Retinal pigment epithelial cell (primary cell): ENCODE data around the gene DAB2IP.

Experiments used
- DNase-seq: peaks from one replicate; pipeline ENCODE4 v3.0.0-alpha.2; 2010; ENCODE audit warnings: low read depth
- H3K4me3 ChIP-seq: 2 replicates; pipeline ENCODE4 v1.5.1; 2011; ENCODE audit warnings: mild to moderate bottlenecking, low read length, control low read depth, moderate library complexity
- TF ChIP-seq, protein P1 (sequence below): conservative IDR thresholded peaks from 2 replicates; pipeline ENCODE4 v1.5.1; 2011; ENCODE audit warnings: low read depth, low read length, control low read depth, inconsistent platforms

DAB2IP gene

DNA sequence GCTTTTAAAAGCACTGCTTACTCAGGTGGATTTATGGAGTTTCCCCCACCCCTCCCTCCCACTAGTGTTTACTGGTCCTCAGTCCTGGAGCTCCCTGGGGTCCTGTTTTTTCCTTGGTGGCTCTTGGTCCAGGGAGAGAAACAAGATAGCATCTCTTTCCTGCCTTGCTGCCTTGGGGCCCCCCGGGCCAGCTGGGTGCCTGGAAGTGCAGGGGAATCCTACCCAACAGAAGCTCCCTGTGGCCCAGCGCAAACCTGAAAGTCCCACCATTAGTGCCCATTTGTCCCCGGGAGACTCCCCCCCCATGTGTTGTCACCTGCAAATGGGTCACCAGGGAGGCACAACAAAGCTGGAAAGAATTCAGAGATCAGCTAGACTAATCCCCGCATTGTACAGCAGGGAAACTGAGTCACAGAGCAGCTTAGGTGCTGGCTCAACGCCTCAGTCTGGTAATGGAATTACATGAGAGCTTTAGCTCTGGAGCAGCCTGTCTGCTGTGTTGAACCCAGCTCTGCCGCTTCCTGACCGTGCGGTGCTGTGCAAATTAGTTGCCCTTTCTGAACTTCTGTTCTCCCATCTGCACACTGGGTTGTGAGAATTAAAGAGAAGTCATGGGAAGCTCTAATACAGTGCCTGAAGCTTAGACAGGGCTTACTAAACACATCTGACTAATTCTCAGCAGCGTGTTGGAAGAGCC is 38.2 kb downstream of the DAB2IP start:
- no peak overlapping the region for H3K4me3 ChIP-seq
- DNase-seq = no peak
- TF ChIP-seq, protein P1, sequence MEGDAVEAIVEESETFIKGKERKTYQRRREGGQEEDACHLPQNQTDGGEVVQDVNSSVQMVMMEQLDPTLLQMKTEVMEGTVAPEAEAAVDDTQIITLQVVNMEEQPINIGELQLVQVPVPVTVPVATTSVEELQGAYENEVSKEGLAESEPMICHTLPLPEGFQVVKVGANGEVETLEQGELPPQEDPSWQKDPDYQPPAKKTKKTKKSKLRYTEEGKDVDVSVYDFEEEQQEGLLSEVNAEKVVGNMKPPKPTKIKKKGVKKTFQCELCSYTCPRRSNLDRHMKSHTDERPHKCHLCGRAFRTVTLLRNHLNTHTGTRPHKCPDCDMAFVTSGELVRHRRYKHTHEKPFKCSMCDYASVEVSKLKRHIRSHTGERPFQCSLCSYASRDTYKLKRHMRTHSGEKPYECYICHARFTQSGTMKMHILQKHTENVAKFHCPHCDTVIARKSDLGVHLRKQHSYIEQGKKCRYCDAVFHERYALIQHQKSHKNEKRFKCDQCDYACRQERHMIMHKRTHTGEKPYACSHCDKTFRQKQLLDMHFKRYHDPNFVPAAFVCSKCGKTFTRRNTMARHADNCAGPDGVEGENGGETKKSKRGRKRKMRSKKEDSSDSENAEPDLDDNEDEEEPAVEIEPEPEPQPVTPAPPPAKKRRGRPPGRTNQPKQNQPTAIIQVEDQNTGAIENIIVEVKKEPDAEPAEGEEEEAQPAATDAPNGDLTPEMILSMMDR = no peak

DNA sequence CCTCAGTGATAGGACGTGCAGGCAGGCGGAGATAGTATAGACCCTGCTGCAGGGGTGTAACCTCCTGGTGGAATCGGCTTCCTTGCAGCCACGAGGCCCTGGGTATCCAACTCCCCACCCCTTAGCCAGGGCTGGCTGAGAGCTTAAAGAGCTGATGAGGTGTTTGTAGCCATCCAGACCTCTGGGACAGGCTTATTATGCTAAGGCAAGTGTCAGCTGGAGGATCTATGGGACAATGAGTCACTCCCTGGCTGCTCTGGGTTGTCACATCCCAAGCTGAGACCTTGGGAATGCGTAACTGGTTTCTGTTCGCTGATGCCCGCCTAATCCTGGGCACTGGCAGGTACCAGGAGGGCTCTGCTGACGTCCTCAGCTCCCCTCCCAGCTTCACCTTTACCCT is 38.9 kb downstream of the DAB2IP start:
- no peak overlapping the region for H3K4me3 ChIP-seq
- DNase-seq = peak; percentile 75
- TF ChIP-seq, protein P1 = no peak

DNA sequence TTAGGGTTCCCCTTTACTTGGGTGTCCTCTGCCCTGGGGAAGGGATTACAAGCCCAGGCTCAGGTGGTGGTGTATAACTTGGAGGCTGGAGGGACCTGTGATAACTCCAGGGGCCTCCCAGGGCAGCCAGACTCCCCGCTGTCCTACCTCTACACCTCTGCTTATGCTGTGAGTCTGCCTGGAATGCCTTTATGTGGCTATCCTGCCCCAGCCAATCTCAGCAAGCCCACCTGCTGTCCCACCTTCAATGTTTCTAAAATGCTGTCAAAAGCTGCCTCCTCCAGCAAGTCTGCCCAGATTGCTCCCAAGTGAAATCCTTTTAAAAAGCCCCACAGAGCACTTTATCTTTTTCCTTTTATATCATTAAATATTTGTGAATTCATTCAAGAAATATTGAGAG is 39.3 kb downstream of the DAB2IP start:
- no peak overlapping the region for H3K4me3 ChIP-seq
- TF ChIP-seq, protein P1 = no peak
- no peak for DNase-seq

DNA sequence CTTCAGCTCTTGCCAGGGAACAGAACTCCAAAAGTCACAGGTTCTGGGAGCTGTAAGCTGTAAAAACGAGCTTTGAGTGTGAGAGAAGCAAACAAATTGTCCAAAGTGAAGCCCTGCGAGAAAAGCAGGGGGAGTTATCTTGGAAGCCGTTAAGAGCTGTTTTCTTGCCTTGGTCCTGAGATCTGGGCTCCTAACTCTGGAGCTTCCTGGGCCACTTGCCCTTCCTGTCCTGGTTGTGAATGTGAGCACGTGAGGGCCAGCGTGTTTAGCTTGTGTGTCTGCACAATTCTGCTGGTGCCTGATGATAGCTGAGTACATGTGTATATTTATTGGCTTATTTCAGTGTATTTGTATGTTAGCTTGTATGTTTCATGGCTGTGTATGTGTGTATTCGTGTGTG is 40.5 kb downstream of the DAB2IP start:
- no peak for DNase-seq

DNA sequence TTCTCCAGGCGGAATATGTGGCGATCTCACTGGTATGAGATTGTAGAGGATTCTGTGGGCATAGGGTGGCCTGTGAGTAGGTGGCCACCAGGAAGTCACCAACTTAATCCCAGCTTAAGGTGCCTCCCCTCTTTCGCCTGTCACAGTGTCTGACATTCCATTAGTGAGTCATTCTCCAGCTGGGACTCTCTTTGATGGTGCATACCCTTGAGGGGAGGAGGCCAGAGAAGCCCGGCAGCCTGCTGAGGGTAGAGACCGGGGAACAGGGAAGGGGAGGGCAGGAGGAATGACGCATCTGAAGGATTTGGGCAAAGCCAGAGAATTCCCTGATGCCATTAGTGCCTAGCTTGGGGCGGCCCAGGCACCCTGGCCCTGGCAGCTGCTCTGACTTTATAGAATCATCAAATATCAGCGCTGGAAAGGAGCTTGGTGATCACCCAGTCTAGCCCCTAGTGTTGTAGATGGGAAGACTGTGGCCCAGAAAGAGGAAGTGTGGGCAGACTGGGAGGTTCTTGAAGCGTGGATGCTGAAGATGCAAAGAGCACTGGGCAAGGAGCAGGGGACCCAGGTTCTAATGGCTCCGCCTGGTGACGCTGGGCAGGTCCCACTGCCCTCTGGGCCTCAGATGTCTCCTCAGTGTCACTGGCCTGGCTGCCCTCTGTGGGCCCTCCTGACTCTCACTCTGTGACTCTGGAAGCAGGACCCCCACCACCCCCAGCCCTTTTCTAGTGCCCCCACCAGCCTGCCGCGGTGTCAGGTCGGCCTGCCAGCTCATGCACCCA is 41.4 kb downstream of the DAB2IP start:
- H3K4me3 ChIP-seq = no peak overlapping the region
- TF ChIP-seq, protein P1 = no peak
- DNase-seq = peak; percentile 69

More for the DNA sequence above, 40.5 kb downstream of the DAB2IP start:
- H3K4me3 ChIP-seq = no peak overlapping the region
- TF ChIP-seq, protein P1 = no peak

DNA sequence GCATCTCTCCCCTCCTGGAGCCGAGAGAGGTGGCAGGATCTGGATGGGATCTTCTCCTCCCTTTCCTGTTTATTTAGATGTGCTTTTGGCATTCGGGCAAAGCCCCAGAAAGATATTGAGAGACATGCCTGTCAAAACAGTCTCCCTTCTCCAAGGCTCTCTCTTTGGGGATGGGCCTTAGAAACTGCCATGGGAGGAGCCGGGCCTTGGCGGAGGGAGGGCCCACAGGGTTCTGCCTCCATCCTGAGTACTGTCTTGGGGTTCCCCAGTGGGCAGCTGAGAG is 41.9 kb downstream of the DAB2IP start:
- no peak overlapping the region for H3K4me3 ChIP-seq
- TF ChIP-seq, protein P1 = no peak
- no peak for DNase-seq

DNA sequence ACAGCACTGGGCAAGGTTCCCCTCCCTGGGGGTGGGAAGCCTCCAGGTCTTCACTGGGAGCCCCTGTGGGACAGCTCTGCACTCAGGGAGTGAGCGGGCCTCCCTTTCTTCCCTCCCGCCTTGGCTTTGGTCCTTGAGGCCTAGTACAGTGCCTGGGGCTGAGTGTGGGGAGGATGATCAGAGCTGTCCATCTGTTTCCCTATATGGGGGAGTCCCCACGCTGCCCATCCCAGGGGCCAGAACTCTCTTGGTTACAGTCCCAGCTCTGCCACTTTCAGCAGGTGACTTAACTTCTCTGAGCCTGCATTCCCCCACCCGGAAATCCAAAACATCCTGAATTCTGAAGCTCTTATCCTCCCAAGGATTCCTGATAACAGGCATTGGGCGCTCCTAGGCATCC is 42.6 kb downstream of the DAB2IP start:
- H3K4me3 ChIP-seq = no peak overlapping the region
- TF ChIP-seq, protein P1 = no peak
- DNase-seq = no peak
